Measurements from ENCODE around the gene TARP.

TARP gene

GRCh38 chr7:38291117-38291647, 17.7 kb upstream of the TARP start (continued):
- no peak for TF ChIP-seq PRDM4 (tag by site-specific recombination; IDR thresholded peaks at IDR 0.05)

- Histone ChIP-seq H3K4me3 (ENCODE audit: low read depth, low read length) (no peak overlapping the region), H3K27ac (ENCODE audit: extremely low read depth, low read depth, low read length) (no peak overlapping the region), H3K36me3 (ENCODE audit: control insufficient read depth in 2 of 2, insufficient read depth in 1 of 2, low read length in 2 of 2) (no peaks in the 10 kb centered on the region), H3K9me3 (ENCODE audit: control insufficient read depth, insufficient read depth, low read depth, low read length) (no peaks in the 10 kb centered on the region), H3K4me1 (ENCODE audit: control insufficient read depth, insufficient read depth, low read length) (peaks cover 4% of the 10 kb centered on the region; the same call in 1 of the 2 replicates)
- ChIA-PET CTCF (no interaction called here), POLR2A (no interaction called here)
- TF ChIP-seq ZNF654 (tag by site-specific recombination; IDR thresholded peaks at IDR 0.05; ENCODE audit: low read depth) (no peak), OSR2 (tag by site-specific recombination; IDR thresholded peaks at IDR 0.05) (no peak), GLI4 (tag by site-specific recombination; IDR thresholded peaks at IDR 0.05) (no peak), ZNF76 (tag by site-specific recombination; IDR thresholded peaks at IDR 0.05; ENCODE audit: borderline replicate concordance, low read depth) (no peak), ZSCAN5A (tag by site-specific recombination; IDR thresholded peaks at IDR 0.05) (no peak), ZNF600 (tag by site-specific recombination; IDR thresholded peaks at IDR 0.05) (no peak), IKZF3 (tag by site-specific recombination; IDR thresholded peaks at IDR 0.05) (no peak), GLI2 (tag by site-specific recombination; IDR thresholded peaks at IDR 0.05; ENCODE audit: borderline replicate concordance, low read depth) (no peak), ZNF514 (tag by site-specific recombination; IDR thresholded peaks at IDR 0.05) (no peak), ZNF792 (tag by site-specific recombination; IDR thresholded peaks at IDR 0.05) (no peak), ZSCAN18 (tag by site-specific recombination; IDR thresholded peaks at IDR 0.05) (no peak), ZNF2 (tag by site-specific recombination; IDR thresholded peaks at IDR 0.05) (no peak), ZNF768 (tag by site-specific recombination; IDR thresholded peaks at IDR 0.05) (no peak)
Measured at GRCh38 chr7:38284553-38284952, 11.1 kb upstream of the TARP start.

GRCh38 chr7:38283809-38284208, 10.4 kb upstream of the TARP start:
- H3K27ac ChIP-seq (ENCODE audit: extremely low read depth, low read depth, low read length), result no peak overlapping the region
- CTCF ChIA-PET, result no interaction called here
- POLR2A ChIA-PET, result no interaction called here
- no peak overlapping the region for H3K4me3 ChIP-seq (ENCODE audit: low read depth, low read length)
- no peaks in the 10 kb centered on the region for H3K36me3 ChIP-seq (ENCODE audit: control insufficient read depth in 2 of 2, insufficient read depth in 1 of 2, low read length in 2 of 2)
- H3K4me1 ChIP-seq (ENCODE audit: control insufficient read depth, insufficient read depth, low read length), result peaks cover 4% of the 10 kb centered on the region; the same call in 1 of the 2 replicates
- no peaks in the 10 kb centered on the region for H3K9me3 ChIP-seq (ENCODE audit: control insufficient read depth, insufficient read depth, low read depth, low read length)
- TF ChIP-seq SCRT2 (tag by site-specific recombination; IDR thresholded peaks at IDR 0.05) (0 out of 2 replicates have a peak, but pooled peaks have one; percentile 43), SP2 (tag by site-specific recombination; IDR thresholded peaks at IDR 0.05) (no peak), ZNF362 (tag by site-specific recombination; IDR thresholded peaks at IDR 0.05) (0 out of 2 replicates have a peak, but pooled peaks have one; percentile 18)
